HepG2 (cell line): ENCODE data around the gene MDM4. TPM values are rescaled to one million over a fixed set of nuclear protein-coding genes. Genes with fewer than 3 reads are reported as not detected.

Source experiments
- ATRX ChIP-seq: sonication (generic); formaldehyde crosslinking; IDR thresholded peaks from 2 replicates; pipeline ENCODE4 v1.4.0; 2020; ENCODE audit warnings: missing genetic modification reagents, borderline replicate concordance
- BCL3 ChIP-seq: sonication (generic); formaldehyde crosslinking; IDR thresholded peaks from 2 replicates; pipeline ENCODE4 v1.5.1; 2020; ENCODE audit warnings: mild to moderate bottlenecking, missing genetic modification reagents, moderate library complexity
- CBFB ChIP-seq: sonication (generic); formaldehyde crosslinking; IDR thresholded peaks from 2 replicates; pipeline ENCODE4 v1.4.0; 2020; ENCODE audit warnings: missing genetic modification reagents
- EP300 ChIP-seq, 3 experiments: sonication (generic) in 1 of 3; formaldehyde crosslinking in 1 of 3; IDR thresholded peaks; 2 replicates each; pipeline versions ENCODE4 v1.5.1 to v1.6.1; 2011 to 2020; ENCODE audit warnings: low read depth in 2 of 3, low read length in 2 of 3, borderline replicate concordance in 1 of 3, improper control_type of control experiment in 1 of 3, mild to moderate bottlenecking in 1 of 3, missing genetic modification reagents in 1 of 3, moderate library complexity in 1 of 3
- FOXO1 ChIP-seq: sonication (generic); formaldehyde crosslinking; IDR thresholded peaks from 2 replicates; pipeline ENCODE4 v1.4.0; 2020; ENCODE audit warnings: missing genetic modification reagents
- HNRNPK ChIP-seq: fragments of 200-400 bp; formaldehyde crosslinking; IDR thresholded peaks from 2 replicates; pipeline ENCODE4 v1.6.1; 2018; ENCODE audit warnings: low read length, low read depth, moderate library complexity, mild to moderate bottlenecking; ENCODE audit not compliant: poor library complexity, severe bottlenecking
- MYC ChIP-seq: sonication (generic); formaldehyde crosslinking; IDR thresholded peaks from 2 replicates; pipeline ENCODE4 v1.9.0; 2021; ENCODE audit warnings: missing genetic modification reagents, borderline replicate concordance
- POLR2AphosphoS5 ChIP-seq: IDR thresholded peaks from 2 replicates; pipeline ENCODE4 v1.6.1; 2012; ENCODE audit warnings: low read depth, low read length
- PRMT3 ChIP-seq: sonication (generic); formaldehyde crosslinking; IDR thresholded peaks from 2 replicates; pipeline ENCODE4 v1.8.1; 2022; ENCODE audit warnings: low read depth, mild to moderate bottlenecking, moderate library complexity, missing genetic modification reagents, borderline replicate concordance
- SRF ChIP-seq: IDR thresholded peaks from 2 replicates; pipeline ENCODE4 v1.6.1; 2011; ENCODE audit warnings: mild to moderate bottlenecking, low read depth, low read length, moderate library complexity
- TFDP1 ChIP-seq: IDR thresholded peaks from 2 replicates; pipeline ENCODE4 v1.6.1; 2016; ENCODE audit warnings: missing compliant biosample characterization, missing genetic modification reagents, borderline replicate concordance
- UBTF ChIP-seq: sonication (generic); formaldehyde crosslinking; IDR thresholded peaks from 2 replicates; pipeline ENCODE4 v1.4.0; 2020; ENCODE audit warnings: mild to moderate bottlenecking, missing genetic modification reagents
- XRCC5 ChIP-seq: fragments of 200-400 bp; formaldehyde crosslinking; optimal IDR thresholded peaks from 2 replicates; pipeline ENCODE3; 2017; ENCODE audit warnings: mild to moderate bottlenecking, low read length
- ZNF335 ChIP-seq: sonication (generic); formaldehyde crosslinking; IDR thresholded peaks from 2 replicates; pipeline ENCODE4 v1.4.0; 2020; ENCODE audit warnings: missing genetic modification reagents
- ZNF570 ChIP-seq: sonication (generic); formaldehyde crosslinking; IDR thresholded peaks from 2 replicates; pipeline ENCODE4 v1.4.0; 2020; ENCODE audit warnings: mild to moderate bottlenecking, missing genetic modification reagents, borderline replicate concordance
- ZNF704 ChIP-seq: sonication (generic); formaldehyde crosslinking; IDR thresholded peaks from 2 replicates; pipeline ENCODE4 v1.8.1; 2023; ENCODE audit warnings: mild to moderate bottlenecking, inconsistent platforms, moderate library complexity, missing genetic modification reagents, borderline replicate concordance
- ZSCAN20 ChIP-seq: sonication (generic); formaldehyde crosslinking; IDR thresholded peaks from 2 replicates; pipeline ENCODE4 v1.4.0; 2020; ENCODE audit warnings: missing genetic modification reagents, mild to moderate bottlenecking, borderline replicate concordance
- polyA plus RNA-seq, 8 experiments: library from polyadenylated mRNA; depleted of rRNA in 3 of 8; stranded (reverse) in 7 of 8; unstranded in 1 of 8; fragments of >200 nt; fragmentation: Illumina TruSeq in 4 of 8; extraction: Trizol in 4 of 8; gene quantifications; 2 replicates each; pipeline versions ENCODE4 v1.2.1 to v1.2.3, GENCODE V29; 2011 to 2016; ENCODE audit warnings: low read depth in 4 of 8, missing spikeins in 1 of 8, mixed read lengths in 1 of 8; ENCODE audit not compliant: insufficient read depth in 1 of 8
- total RNA-seq, 5 experiments: library from RNA; depleted of rRNA; stranded (reverse); fragments of >200 nt; fragmentation: Illumina TruSeq; extraction: Trizol; gene quantifications; 2 replicates each; pipeline ENCODE4 v1.2.3, GENCODE V29; 2016; ENCODE audit warnings: low read depth in 1 of 5
- TF ChIP-seq, protein P1 (sequence below): sonication (generic); formaldehyde crosslinking; IDR thresholded peaks from 2 replicates; pipeline ENCODE4 v1.4.0; 2020; ENCODE audit warnings: missing genetic modification reagents
- TF ChIP-seq, protein P2 (sequence below): sonication (generic); formaldehyde crosslinking; IDR thresholded peaks from 2 replicates; pipeline ENCODE4 v1.5.0; 2020; ENCODE audit warnings: missing genetic modification reagents

The MDM4 gene
- total and polyA plus RNA-seq, 2 of the 13 experiments (the other 11 are each of a cell fraction or from before 2014, with no cell fraction given): 14.9 to 19.0 TPM

DNA sequence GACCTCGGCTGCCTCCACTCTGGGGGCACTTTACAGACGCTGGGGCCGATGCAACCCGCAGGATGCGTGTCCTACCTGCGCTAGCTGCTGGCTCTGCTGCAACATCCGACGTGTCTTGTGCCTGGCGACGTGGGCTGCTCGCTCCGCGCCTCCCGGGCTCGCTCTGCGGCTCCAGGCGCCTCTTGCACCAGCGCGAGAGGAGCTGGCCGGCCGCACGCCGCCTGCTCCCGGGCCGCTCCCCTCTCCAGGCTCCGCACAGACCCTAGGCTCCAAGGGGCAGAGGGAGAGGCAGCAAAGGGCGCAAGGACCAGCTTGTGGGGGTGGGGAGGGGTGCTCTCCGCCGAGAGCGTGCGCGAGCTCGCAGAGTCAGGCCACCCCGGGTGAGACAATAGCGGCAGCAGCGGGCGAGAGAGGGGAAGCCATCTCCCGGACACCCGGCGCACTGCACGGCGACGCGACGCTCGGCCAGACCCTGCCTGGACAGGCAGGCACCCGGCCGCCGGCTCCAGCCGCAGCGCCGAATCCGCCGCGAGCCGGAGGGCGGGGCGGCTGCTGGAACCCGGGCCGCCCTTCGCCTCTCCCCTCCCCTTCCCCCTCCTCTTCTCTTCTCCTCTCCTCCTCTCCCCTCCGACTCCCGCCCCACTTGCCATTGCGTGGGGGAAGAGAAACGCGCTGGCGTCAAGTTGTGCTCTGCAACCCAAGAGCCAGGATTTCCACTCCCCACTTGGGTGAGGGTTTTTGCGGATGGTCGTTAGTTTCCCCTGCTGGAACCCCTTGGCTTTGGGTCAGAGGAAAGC is 21.7 kb upstream of the MDM4 start, which contains the start of gene PIK3C2B (continued):
- TF ChIP-seq, protein P1, sequence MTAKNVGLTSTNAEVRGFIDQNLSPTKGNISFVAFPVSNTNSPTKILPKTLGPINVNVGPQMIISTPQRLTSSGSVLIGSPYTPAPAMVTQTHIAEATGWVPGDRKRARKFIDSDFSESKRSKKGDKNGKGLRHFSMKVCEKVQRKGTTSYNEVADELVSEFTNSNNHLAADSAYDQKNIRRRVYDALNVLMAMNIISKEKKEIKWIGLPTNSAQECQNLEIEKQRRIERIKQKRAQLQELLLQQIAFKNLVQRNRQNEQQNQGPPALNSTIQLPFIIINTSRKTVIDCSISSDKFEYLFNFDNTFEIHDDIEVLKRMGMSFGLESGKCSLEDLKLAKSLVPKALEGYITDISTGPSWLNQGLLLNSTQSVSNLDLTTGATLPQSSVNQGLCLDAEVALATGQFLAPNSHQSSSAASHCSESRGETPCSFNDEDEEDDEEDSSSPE (CRISPR knock-in tag): peak; percentile 27; the same call in 1 of the 2 replicates
- TF ChIP-seq SRF (no peak), HNRNPK (peak; percentile 100), POLR2AphosphoS5 (0 out of 2 replicates have a peak, but pooled peaks have one; percentile 25), PRMT3 (CRISPR knock-in tag) (0 out of 2 replicates have a peak, but pooled peaks have one; percentile 38), ZNF570 (no peak), FOXO1 (CRISPR knock-in tag) (peak; percentile 54; the same call in 1 of the 2 replicates), ATRX (CRISPR knock-in tag) (no peak), TFDP1 (CRISPR knock-in tag) (peak; percentile 78), ZSCAN20 (CRISPR knock-in tag) (peak; percentile 32; the same call in 1 of the 2 replicates), XRCC5 (peak; percentile 61), CBFB (CRISPR knock-in tag) (peak; percentile 52; the same call in 1 of the 2 replicates), ZNF704 (CRISPR knock-in tag) (no peak), BCL3 (CRISPR knock-in tag) (peak; percentile 80; the same call in 1 of the 2 replicates), EP300 (IDR thresholded peaks at IDR 0.05; ENCODE audit: low read depth in 2 of 2, low read length in 2 of 2) (no peak), EP300 (CRISPR knock-in tag; IDR thresholded peaks at IDR 0.05; ENCODE audit: borderline replicate concordance) (no peak), ZNF335 (CRISPR knock-in tag) (no peak), UBTF (peak; percentile 99), MYC (CRISPR knock-in tag) (peak; percentile 75)
- TF ChIP-seq, protein P2, sequence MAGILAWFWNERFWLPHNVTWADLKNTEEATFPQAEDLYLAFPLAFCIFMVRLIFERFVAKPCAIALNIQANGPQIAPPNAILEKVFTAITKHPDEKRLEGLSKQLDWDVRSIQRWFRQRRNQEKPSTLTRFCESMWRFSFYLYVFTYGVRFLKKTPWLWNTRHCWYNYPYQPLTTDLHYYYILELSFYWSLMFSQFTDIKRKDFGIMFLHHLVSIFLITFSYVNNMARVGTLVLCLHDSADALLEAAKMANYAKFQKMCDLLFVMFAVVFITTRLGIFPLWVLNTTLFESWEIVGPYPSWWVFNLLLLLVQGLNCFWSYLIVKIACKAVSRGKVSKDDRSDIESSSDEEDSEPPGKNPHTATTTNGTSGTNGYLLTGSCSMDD (CRISPR knock-in tag): no peak
